ENCODE measurements around the gene LSM14A. TPM values are rescaled to one million over a fixed set of nuclear protein-coding genes. Genes with fewer than 3 reads are reported as not detected.

Gene LSM14A
- total and polyA plus RNA-seq, 2 of the 8 experiments (the other 6 are each of a cell fraction or from before 2014, with no cell fraction given), result 117 to 195 TPM

DNA sequence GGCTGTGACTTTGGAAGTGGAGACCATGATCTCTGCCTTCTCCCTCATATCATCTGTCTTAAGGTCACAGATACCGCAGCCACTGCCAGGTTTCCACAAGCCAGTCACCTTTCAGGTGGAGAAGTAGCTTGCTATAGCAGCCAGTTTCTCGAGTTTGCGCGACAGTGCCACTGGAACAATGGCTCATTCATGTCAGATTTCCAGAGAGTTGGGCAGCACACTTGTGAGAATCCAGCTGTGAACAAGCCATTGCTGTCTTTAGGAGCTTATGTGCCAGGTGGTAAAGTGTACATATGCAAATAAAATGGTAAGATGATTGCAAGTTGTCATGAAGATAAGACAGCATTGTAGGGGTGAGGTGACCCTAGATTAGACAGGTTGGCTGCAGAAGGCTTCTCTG lies 104.3 kb downstream of the LSM14A start:
- H2BK120ac ChIP-seq (replicated peaks; ENCODE audit: low read depth, low read length), result no peak overlapping the region
- FAIRE-seq, result no peak
- 70% methylated on average over 4 of the region's 4 CpGs; no CpG with 5 or more reads in 1 of the 2 experiments for WGBS, 2 experiments (ENCODE audit: extremely low coverage in 1 of 2, insufficient coverage in 1 of 2, insufficient read length in 1 of 2, insufficient replicate concordance in 2 of 2, low coverage in 1 of 2, low lambda C conversion rate in 2 of 2, missing lambda C conversion rate in 1 of 2)

More for the DNA sequence above, 104.3 kb downstream of the LSM14A start:
- Histone ChIP-seq H3K4ac (replicated peaks; ENCODE audit: insufficient read length, low read depth, low read length) (peak overlapping the region; percentile 5), H3K23ac (ENCODE audit: insufficient read length) (no peak overlapping the region), H3K23me2 (ENCODE audit: low read depth, low read length) (peaks cover 1% of the 10 kb centered on the region; the same call in 1 of the 2 replicates), H2AFZ (ENCODE audit: low read length) (no peak overlapping the region), H3K27ac (ENCODE audit: low read depth, low read length) (no peak overlapping the region), H3K56ac (replicated peaks; ENCODE audit: insufficient read length, low read depth, low read length) (no peak overlapping the region), H3K4me2 (ENCODE audit: insufficient read depth in 1 of 2, low read depth in 2 of 2, low read length in 2 of 2) (no peak overlapping the region), H2BK20ac (ENCODE audit: low read length) (no peak overlapping the region), H4K91ac (replicated peaks; ENCODE audit: insufficient read length, low read length) (no peak overlapping the region), H3K9ac (replicated peaks in 1 of 4; ENCODE audit: extremely low read depth in 1 of 4, low read depth in 3 of 4, low read length in 3 of 4) (no peak overlapping the region), H2BK5ac (ENCODE audit: low read depth, low read length) (no peak overlapping the region), H2BK12ac (ENCODE audit: low read depth, low read length) (no peak overlapping the region), H4K20me1 (replicated peaks in 1 of 2; ENCODE audit: control insufficient read depth in 1 of 2, insufficient read depth in 2 of 2, low read length in 2 of 2) (peaks cover 2 to 10% of the 10 kb centered on the region in 2 experiments), H3K4me3 (ENCODE audit: extremely low read depth in 1 of 4, insufficient read depth in 2 of 4, low read depth in 3 of 4, low read length in 4 of 4) (no peak overlapping the region), H3K79me2 (ENCODE audit: control insufficient read depth in 1 of 2, insufficient read depth in 2 of 2, low read length in 2 of 2) (peaks cover 0 to 33% of the 10 kb centered on the region in 2 experiments; a peak in 2 of 4 replicates), H2BK15ac (ENCODE audit: low read length) (no peak overlapping the region), H2AK5ac (ENCODE audit: low read depth, low read length) (no peak overlapping the region), H3K14ac (ENCODE audit: insufficient read length) (no peak overlapping the region), H4K8ac (ENCODE audit: extremely low read depth, insufficient read depth, low read length) (no peak overlapping the region), H3K4me1 (replicated peaks in 1 of 4; ENCODE audit: control insufficient read depth in 3 of 4, insufficient read depth in 4 of 4, low read length in 3 of 4) (no peaks in the 10 kb centered on the region), H4K5ac (ENCODE audit: insufficient read length, low read depth, low read length) (no peak overlapping the region), H3K79me1 (ENCODE audit: low read depth, low read length) (peaks cover 8% of the 10 kb centered on the region), H3K36me3 (ENCODE audit: control insufficient read depth in 2 of 4, insufficient read depth in 4 of 4, low read length in 3 of 4) (no peaks in the 10 kb centered on the region), H3K9me3 (ENCODE audit: insufficient read depth in 2 of 2, low read depth in 1 of 2, low read length in 1 of 2) (no peaks in the 10 kb centered on the region), H3K27me3 (replicated peaks in 1 of 4; ENCODE audit: control insufficient read depth in 3 of 4, extremely low read depth in 1 of 4, insufficient read depth in 3 of 4, low read length in 3 of 4) (no peaks in the 10 kb centered on the region), H3K18ac (ENCODE audit: extremely low read depth, low read length) (no peak overlapping the region)
- TF ChIP-seq TCF12 (IDR thresholded peaks at IDR 0.05; ENCODE audit: low read depth, low read length) (no peak), SP1 (IDR thresholded peaks at IDR 0.05; ENCODE audit: low read depth, low read length) (no peak), RAD21 (IDR thresholded peaks at IDR 0.05 in 1 of 2, conservative IDR thresholded peaks at IDR 0.05 in 1 of 2; ENCODE audit: low read depth in 2 of 2, low read length in 2 of 2) (no peak), NRF1 (IDR thresholded peaks at IDR 0.05; ENCODE audit: low read depth, low read length) (no peak), PHF8 (conservative IDR thresholded peaks at IDR 0.05; ENCODE audit: low read depth, low read length) (no peak), MAFK (IDR thresholded peaks at IDR 0.05; ENCODE audit: low read depth, low read length) (no peak)
- TF ChIP-seq, protein P1, sequence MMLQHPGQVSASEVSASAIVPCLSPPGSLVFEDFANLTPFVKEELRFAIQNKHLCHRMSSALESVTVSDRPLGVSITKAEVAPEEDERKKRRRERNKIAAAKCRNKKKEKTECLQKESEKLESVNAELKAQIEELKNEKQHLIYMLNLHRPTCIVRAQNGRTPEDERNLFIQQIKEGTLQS (IDR thresholded peaks at IDR 0.05; ENCODE audit: insufficient read depth, low read depth, low read length), result no peak
- ChIA-PET POLR2A (ENCODE audit: partially characterized antibody) (interaction anchor here (0.6 to 1.7 kb wide), 3 partner anchors 12 to 37 kb away, joined by 3 to 4 read pairs (median 3); no protein-coding TSS in a partner anchor), CTCF (ENCODE audit: partially characterized antibody) (interaction anchor here (0.7 kb wide), 2 partner anchors 60 to 562 kb away, joined by 3 read pairs; no protein-coding TSS in a partner anchor)
- DNase-seq (ENCODE audit: low read depth in 1 of 2, low spot score in 2 of 2), result no peak
